NOMO-1 (cell line): ENCODE data around the gene KCND3.

Experiments
- DNase-seq, 2 experiments: peaks; one replicate each; lab custom pipeline; 2025; ENCODE audit not compliant: unreplicated experiment in 2 of 2; lab: John Stamatoyannopoulos, UW

KCND3 gene

DNA sequence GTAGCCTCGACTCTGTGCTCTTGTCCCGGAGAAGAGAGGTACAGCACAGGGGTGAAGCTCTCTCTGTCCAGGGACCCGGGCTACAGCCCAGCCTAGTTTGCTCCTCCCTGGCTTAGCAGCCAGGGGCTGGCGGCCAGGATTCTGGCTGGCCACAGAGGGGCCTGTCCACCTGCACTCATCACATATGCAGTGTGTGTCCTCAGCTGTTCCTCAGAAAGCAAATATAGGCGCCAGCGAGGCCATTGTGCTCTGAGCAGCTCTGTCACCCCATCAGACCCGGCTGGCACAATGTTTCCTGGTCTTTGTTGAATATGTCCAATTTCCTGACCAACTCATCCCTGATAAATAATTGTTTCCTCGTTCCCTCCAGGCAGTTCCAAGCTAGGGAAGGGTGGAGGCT lies 28.5 kb downstream of the KCND3 start:
- no peak for DNase-seq

DNA sequence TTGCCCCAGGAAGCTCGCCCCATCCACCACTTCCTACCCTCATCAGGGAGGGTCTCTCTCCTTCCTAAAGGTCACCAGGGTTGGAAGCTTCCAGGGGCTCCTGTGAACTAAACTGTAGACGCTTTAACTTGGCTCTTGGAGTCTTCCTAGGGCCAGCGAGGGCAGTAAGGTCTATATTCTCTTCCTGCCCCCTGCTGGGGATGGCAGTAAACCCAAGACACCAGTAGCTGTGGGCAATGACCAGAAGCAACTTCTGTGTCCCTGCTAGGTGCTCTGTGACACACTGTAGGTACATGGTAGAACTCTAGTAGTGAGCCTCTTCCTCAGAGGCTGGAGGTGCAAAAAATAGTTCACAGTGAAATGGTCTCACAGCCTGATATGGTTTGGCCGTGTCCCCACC lies 30.0 kb downstream of the KCND3 start:
- DNase-seq = no peak

GRCh38 chr1:111958851-111959250 lies 30.6 kb downstream of the KCND3 start:
- DNase-seq = no peak

DNA sequence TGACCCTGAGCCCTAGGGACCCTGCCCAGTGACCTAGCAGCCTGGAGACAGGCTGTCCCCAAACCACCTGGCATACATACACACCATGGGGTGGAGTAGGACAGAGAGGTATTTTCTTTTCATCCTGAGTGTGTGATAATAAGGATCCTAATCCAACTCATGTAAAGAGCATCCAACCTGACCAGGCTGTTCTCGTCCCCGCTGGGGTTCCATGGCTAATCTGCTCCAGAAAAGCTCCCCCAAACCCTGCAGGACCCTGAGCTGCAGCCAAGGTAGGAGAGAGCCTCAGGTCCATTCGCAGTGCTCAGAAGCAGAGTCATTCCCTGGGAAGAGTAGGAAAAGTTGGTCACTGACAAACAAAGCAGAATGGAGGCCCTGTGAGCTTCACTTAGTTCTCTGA lies 31.4 kb downstream of the KCND3 start:
- no peak for DNase-seq

- no peak for DNase-seq
Measured at GRCh38 chr1:111956155-111956771, 33.2 kb downstream of the KCND3 start.

DNA sequence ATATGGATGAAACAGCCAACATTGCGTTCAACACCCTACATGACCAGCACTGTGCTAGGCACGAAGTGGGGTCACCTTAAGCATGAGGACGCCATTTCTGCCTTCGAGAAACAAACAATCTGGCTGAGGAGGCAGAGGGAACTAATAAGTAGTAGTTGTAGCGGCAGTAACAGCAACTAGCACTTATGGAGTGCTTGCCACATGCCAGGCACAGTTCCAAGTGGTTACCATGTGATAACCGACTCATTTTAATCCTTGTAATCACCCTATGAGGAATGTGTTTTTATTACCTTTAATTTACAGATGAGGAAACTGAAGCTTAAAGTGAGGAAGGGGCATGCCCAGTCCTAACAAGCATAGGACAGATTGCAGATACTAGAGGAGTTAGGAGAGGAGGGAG lies 33.7 kb downstream of the KCND3 start:
- DNase-seq = no peak

- no peak for DNase-seq
Measured at GRCh38 chr1:111953797-111954196, 35.7 kb downstream of the KCND3 start.

DNA sequence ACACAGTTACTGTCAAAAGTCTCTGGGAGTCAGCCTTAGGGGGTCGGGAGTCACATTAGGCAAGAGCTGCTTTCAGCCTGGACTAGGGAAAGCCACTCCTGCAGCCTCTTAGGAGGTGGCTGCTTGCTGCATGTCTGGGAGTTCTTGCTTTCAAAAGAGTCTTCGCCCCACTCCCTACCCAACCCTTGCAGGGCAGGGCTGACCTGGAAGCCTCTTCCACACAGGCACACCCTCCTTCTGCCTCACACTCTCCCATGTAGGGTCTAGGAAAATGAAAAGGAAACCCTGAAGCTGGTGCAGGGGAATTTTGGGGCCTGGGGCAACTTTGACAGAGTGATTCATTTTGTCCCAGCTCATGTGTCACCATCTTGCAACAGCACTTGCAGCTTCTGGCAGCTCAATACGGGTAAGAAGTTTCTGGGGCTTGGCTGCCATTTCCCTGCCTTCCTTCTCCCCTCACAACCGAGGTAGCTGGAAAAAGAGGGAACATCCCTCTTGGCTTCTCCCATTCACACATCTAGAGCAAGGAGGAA lies 37.3 kb downstream of the KCND3 start:
- no peak for DNase-seq

DNA sequence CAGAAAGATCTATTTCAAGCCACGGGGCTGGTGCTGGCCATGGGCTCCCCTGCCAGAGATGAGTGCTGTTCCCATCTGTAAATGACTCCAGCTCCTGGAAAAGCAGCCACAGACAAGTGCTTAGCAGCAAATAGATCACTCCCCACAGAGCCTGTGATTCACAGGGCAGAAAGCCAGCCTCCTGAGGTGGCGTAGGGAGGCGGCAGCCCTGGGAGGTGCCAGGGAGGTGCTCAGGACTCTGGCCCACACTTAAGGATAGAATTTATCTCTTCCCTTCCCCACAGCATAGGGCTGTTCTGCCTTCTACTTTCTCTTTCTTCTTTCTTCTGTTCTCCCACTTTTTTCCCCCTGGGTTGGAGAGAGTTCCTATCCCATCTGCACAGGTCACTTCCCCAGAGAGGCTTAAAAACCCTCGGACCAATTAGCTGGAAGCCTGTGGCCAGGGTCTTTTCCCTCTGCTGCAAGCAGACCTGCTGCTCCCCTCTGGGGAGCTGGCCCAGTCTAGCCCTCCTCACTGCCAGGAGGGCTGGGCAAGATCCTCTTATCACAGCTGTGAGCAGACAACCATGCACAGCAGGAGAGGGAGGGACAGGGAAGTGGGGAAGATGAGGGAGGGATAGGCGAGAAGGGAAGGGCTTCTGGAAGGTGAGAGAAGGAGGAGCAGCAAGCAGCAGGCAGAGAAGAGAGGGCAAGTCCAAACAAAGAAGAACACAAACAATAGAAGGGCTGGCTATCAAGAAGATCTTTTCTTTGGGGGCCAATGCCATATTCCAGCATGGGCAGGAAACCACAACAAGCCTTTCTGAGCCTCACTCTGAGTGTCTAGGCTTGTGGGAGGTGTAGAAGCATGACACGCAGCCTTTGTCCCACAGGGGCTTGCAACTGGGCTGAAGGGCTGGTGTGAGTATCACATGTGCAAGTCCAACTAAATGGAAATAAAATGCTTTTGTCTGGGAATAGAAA lies 41.0 kb downstream of the KCND3 start:
- no peak for DNase-seq

DNA sequence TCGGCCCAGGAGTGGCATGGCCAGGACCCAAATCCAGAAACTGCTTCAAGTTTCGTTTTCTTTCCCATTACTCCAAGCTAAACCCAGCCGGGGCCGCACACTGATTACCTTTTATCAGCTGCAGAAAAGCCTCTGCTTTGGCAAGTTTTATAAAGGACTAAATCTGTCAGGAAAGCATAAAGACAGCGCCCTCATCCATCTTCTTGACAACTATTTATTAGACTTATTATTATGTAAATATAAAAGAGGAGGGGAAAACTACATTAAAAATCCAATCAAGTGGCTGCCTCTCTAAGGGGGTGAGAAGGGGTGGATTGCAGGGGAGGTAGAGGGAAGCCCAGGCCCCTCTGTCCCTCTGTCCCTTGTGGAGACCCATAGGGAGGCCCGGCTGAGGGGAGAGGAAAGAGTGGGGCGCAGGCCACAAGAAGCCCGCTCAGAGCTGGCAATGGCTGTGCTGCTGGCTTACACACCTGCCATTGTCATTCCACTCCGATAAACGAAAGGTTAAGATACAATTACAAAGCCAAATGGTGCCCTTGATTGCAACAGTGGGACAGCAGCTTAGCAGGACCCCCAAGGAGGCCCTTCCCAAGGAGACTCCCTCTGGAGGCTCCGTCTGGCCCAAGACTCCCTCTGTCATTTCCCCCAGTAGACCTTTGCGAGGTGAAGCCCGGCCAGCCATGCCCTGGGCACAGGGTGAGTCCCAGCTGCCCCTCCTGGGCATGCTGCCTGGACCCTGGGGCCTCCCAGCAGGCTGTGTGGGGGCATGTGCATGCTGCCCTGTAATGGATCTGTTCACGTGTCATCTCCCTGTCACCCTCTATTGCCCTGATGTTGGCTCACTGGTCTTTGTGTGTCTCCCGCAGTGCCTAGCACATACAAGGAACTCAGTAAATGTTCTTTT lies 45.4 kb downstream of the KCND3 start:
- no peak for DNase-seq

DNA sequence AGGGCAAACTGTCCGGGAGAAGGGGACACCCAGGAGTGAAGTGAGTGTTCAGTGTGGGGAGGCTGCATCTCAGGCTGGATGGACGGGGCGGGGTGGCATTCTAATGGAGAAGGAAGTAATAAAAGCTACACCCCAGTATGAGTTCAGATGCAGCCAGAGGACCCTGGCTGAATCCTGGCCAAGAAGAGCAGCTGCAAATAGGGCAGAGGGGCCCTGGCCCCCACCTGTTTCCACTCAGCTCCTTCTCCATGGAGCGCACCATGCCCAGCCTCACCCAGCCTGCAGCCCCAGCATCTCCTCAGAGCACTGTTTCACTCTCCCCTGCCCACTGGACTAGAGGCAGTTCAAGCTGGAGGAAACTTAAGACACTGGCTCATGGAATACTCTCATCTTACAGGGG lies 46.4 kb downstream of the KCND3 start:
- no peak for DNase-seq

DNA sequence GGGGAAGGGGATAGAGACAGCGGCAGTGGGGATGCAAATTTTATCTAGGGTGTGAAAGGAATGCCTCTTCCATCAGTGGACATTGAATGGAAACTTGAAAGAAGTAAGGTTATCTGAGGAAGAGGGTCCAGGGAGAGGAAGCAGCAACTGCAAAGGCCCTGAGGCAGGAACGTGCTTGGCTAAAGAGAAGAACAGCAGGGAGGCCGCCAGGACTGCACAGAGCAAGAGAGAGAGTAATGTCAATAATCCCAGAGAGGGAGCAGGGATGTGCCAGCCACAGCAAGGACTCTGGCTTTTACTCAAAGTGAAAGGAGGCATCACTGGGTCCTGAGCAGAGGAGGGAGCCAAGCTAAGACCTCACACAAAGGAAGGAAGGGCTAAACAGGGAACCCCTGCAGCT lies 50.9 kb downstream of the KCND3 start:
- no peak for DNase-seq

GRCh38 chr1:111938123-111938522 lies 51.3 kb downstream of the KCND3 start:
- no peak for DNase-seq

DNA sequence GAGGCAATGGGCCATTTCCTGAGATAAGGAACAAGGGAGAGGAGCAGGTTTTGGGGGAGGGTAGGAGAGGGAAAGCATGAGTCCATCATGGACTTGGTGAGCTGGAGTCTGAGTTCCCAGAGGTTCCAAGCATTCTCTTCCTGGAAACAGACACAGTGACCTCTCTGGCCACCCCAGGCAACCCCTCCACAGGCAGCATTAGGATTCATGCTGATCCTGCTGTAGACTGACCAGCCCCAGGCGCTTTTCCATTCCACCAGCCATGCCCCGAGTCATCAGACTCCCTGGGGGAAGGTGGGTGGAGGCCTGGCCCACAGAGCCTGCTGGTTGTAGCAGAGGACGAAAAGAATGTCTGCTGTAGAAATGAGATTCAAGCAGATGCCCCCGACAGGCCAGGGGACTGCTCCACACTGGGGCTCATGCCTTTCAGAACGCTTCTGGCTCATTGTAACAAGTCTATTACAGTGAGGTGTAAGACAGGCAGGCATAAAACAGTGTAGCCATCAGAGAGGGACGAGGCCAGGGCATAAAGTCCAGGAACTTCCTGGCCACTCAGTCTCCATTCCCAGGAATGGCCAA lies 52.2 kb downstream of the KCND3 start:
- no peak for DNase-seq

GRCh38 chr1:111934106-111934852 lies 55.2 kb downstream of the KCND3 start:
- DNase-seq = no peak

- DNase-seq = no peak
Measured at GRCh38 chr1:111930356-111930755, 59.1 kb downstream of the KCND3 start.

GRCh38 chr1:111928531-111928930 lies 60.9 kb downstream of the KCND3 start:
- DNase-seq = no peak

- DNase-seq = no peak
Measured at GRCh38 chr1:111927652-111928051, 61.8 kb downstream of the KCND3 start.

GRCh38 chr1:111924786-111925185 lies 64.7 kb downstream of the KCND3 start:
- DNase-seq = no peak

DNA sequence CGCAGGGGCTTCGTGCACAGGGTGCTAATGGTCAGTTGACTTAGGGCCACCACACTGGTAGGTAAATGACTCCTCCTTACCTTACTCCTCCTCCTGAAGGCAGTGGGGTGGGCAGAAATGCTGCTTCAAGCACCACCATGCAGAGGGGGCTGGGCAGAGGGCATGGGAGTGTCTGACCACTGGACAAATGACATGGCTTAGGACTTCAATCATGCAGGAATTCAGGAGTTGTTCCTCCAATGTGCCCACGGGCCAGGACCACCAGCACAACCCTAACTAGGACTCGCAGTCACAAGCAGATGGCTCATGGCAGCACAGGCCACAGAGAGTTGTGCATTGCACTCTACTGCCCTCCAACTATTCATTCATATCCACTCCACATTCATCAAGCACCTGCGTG lies 65.7 kb downstream of the KCND3 start:
- DNase-seq = no peak
